ENCODE measurements around the gene LSR. TPM values are rescaled to one million over a fixed set of nuclear protein-coding genes. Genes with fewer than 3 reads are reported as not detected.

The LSR gene
- polyA plus RNA-seq, 1 donor from 2014 or later: not detected

GRCh38 chr19:35240327-35240726 is 8.5 kb upstream of the LSR start:
- no peaks in the 10 kb centered on the region for H3K9me3 ChIP-seq (ENCODE audit: low read length)
- no peak overlapping the region for H3K27ac ChIP-seq (ENCODE audit: low read length)
- H3K4me2 ChIP-seq (ENCODE audit: low read length): no peak overlapping the region

GRCh38 chr19:35241417-35241816 is 7.4 kb upstream of the LSR start:
- Histone ChIP-seq H3F3A (ENCODE audit: insufficient read depth, low read length, poor library complexity, severe bottlenecking) (no peaks in the 10 kb centered on the region), H2AFZ (ENCODE audit: low read depth, low read length) (no peak overlapping the region), H3K79me2 (replicated peaks; ENCODE audit: insufficient read depth, low read length) (no peaks in the 10 kb centered on the region), H3K9ac (ENCODE audit: low read length) (no peak overlapping the region), H3K27me3 (ENCODE audit: insufficient read depth, low read depth, low read length) (no peaks in the 10 kb centered on the region), H3K9me3 (ENCODE audit: low read length) (no peaks in the 10 kb centered on the region), H3K4me2 (ENCODE audit: low read length) (no peak overlapping the region), H3K27ac (ENCODE audit: low read length) (no peak overlapping the region), H3K36me3 (ENCODE audit: insufficient read depth, low read length) (no peaks in the 10 kb centered on the region), H4K20me1 (ENCODE audit: insufficient read depth) (no peaks in the 10 kb centered on the region), H3K9me2 (ENCODE audit: insufficient read depth, low read length) (no peaks in the 10 kb centered on the region), H3K4me3 (ENCODE audit: low read length) (no peak overlapping the region)
- TF ChIP-seq EZH2 (IDR thresholded peaks at IDR 0.05; ENCODE audit: borderline replicate concordance, insufficient read depth, low read length, poor library complexity, severe bottlenecking) (no peak), SMC3 (conservative IDR thresholded peaks at IDR 0.05; ENCODE audit: poor library complexity) (no peak), MXI1 (conservative IDR thresholded peaks at IDR 0.05; ENCODE audit: poor library complexity, severe bottlenecking) (no peak), RAD21 (conservative IDR thresholded peaks at IDR 0.05) (no peak), POLR2AphosphoS5 (IDR thresholded peaks at IDR 0.05) (no peak), CTCF (IDR thresholded peaks at IDR 0.05; ENCODE audit: poor library complexity, severe bottlenecking) (no peak)

More at GRCh38 chr19:35240327-35240726, 8.5 kb upstream of the LSR start:
- H3K9me2 ChIP-seq (ENCODE audit: insufficient read depth, low read length): no peaks in the 10 kb centered on the region
- H3K36me3 ChIP-seq (ENCODE audit: insufficient read depth, low read length): no peaks in the 10 kb centered on the region
- no peak overlapping the region for H3K4me3 ChIP-seq (ENCODE audit: low read length)
- H3K9ac ChIP-seq (ENCODE audit: low read length): no peak overlapping the region
- no peaks in the 10 kb centered on the region for H3K27me3 ChIP-seq (ENCODE audit: insufficient read depth, low read depth, low read length)
- H4K20me1 ChIP-seq (ENCODE audit: insufficient read depth): no peaks in the 10 kb centered on the region
- TF ChIP-seq SMC3 (conservative IDR thresholded peaks at IDR 0.05; ENCODE audit: poor library complexity) (no peak), POLR2AphosphoS5 (IDR thresholded peaks at IDR 0.05) (no peak), EP300 (conservative IDR thresholded peaks at IDR 0.05; ENCODE audit: poor library complexity, severe bottlenecking) (no peak), MXI1 (conservative IDR thresholded peaks at IDR 0.05; ENCODE audit: poor library complexity, severe bottlenecking) (no peak), RAD21 (conservative IDR thresholded peaks at IDR 0.05) (no peak), REST (IDR thresholded peaks at IDR 0.05; ENCODE audit: borderline replicate concordance) (no peak), TAF1 (IDR thresholded peaks at IDR 0.05; ENCODE audit: low read depth) (no peak), EZH2 (IDR thresholded peaks at IDR 0.05; ENCODE audit: borderline replicate concordance, insufficient read depth, low read length, poor library complexity, severe bottlenecking) (no peak), CTCF (IDR thresholded peaks at IDR 0.05; ENCODE audit: poor library complexity, severe bottlenecking) (no peak)
- no peaks in the 10 kb centered on the region for H3K79me2 ChIP-seq (replicated peaks; ENCODE audit: insufficient read depth, low read length)
- no peak overlapping the region for H2AFZ ChIP-seq (ENCODE audit: low read depth, low read length)
- no peaks in the 10 kb centered on the region for H3F3A ChIP-seq (ENCODE audit: insufficient read depth, low read length, poor library complexity, severe bottlenecking)
